ENCODE data around the gene PIEZO2.

Gene PIEZO2

DNA sequence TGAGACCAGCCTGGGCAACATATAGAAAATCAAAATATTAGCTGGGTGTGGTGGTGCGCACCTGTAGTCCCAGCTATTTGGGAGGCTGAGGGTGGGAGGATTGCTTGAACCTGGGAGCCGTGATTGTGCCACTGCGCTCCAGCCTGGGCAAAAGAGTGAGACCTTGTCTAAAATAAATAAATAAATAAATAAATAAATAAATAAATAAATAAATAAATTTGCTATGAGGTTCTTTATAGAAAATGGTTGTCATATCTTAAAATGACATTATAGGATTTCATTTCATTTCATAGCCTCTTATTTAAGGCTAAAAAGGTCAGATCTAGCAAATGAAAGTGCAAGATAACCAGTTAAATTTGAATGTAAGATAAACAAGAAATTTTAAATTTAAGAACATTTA, 430.6 kb downstream of the PIEZO2 start:
- no peak for FAIRE-seq

GRCh38 chr18:10715791-10716190, 433.6 kb downstream of the PIEZO2 start:
- FAIRE-seq: no peak

DNA sequence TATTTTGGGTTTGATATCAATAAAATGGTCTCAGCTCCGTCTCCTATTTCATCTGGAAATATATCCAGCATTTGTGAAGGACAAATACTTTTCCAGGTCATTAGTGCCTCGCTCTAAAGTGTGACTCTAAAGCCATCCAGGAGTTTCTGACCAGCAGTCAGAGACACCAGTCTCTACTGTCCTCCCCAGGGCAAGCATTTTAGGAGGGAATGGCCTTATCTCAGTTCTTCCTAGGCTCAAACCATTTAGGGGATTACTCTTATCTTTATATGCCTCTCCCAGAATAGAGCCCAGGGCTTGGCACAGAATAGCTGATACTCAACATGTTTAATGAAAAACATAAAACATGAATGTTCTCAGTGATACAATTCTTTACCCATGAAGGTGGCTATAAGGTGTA, 436.0 kb downstream of the PIEZO2 start:
- FAIRE-seq: no peak

DNA sequence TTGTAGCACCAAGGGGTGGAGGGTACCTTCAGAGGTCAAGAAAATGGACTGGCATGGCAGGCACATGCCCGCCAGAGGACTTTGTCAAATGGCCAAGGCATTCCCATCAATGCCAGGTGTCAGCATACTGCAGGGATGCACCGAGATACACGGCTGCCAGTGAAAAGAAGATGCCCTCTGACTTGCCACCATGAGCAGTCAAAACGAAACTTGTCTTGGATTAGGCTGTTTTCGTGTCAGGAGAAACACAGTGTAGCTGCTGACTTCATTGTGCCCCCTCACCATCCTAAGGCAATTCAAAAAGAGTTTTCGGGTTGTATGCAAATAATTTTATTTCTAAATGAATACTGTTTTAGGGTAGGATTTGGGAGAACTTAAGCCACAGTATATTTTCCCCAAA, 442.1 kb downstream of the PIEZO2 start:
- no peak for FAIRE-seq

DNA sequence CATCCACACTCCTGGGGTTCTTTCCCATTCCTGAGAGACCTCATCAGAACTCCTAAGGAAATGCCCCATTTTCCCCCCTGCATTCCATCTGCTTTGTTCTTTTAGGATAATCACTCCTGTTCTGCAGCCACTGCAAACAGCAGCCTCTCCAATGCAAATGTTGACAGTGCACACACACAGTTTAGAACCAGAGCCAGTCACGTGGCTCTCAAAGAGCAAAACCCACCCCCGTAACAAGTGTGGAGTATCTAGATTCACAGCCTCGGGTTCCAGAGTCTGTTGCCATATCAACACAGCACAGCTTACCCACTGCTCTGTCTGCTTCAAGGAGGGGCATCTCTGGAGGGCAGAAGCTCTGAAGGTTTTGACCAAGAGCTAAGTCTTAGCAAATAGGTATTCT, 443.6 kb downstream of the PIEZO2 start:
- no peak for FAIRE-seq

- no peak for FAIRE-seq
Measured at GRCh38 chr18:10705291-10705690, 444.1 kb downstream of the PIEZO2 start.

DNA sequence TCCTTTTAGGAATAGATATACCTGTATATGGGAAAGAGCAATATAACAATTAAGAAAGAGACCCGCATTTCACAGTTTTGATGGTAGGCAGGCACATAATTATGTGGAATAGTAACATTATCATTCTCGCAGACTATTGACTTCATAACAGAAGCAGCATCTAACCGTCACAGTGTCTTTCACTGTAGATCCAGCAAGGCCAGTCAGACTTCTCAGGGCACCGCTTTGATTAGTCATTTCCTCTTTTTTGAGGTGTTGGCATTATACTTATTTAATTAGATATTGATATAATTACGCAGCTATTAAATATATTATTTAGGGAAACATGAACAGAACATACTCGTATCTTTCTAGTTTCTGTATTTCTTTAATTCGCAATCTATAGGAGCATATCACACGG, 447.2 kb downstream of the PIEZO2 start:
- FAIRE-seq: no peak

- no peak for FAIRE-seq
Measured at GRCh38 chr18:10690366-10690765, 459.0 kb downstream of the PIEZO2 start.

- FAIRE-seq: no peak
Measured at GRCh38 chr18:10690035-10690329, 459.4 kb downstream of the PIEZO2 start.

GRCh38 chr18:10689236-10690034, 459.9 kb downstream of the PIEZO2 start:
- FAIRE-seq: no peak

- no peak for FAIRE-seq
Measured at GRCh38 chr18:10688766-10689165, 460.6 kb downstream of the PIEZO2 start.

DNA sequence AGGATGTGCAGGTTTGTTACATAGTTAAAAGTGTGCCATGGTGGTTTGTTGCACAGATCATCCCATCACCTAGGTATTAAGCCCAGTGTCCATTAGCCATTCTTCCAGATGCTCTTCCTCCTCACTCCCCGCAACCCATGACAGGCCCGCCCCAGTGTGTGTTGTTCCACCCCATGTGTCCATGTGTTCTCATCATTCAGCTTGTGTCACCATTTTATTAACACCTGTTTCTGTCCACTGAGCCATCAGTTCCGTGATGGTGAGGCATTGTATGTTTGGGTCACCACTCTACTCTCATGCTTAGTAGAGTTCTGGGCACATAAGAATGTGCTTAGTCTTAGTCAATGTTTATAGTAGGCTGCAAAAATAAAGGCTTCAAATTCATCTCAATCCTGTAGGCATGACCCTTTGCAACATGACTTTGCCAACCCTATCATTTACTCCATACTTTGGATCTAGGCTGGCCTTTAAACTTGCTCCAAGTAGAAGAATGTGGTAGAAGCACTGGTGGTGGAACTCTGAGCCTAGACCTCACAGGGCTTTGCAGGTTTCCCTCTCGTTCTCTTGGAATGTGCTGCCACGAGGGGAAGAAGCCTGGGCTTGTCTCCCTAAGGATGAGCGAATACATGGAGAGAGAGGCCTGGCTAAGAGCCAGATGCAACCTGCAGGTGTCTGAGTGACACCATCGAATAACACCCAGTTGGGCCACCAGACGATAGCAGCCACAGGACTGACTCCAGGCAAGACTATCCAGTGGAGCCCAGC, 462.0 kb downstream of the PIEZO2 start:
- no peak for FAIRE-seq

DNA sequence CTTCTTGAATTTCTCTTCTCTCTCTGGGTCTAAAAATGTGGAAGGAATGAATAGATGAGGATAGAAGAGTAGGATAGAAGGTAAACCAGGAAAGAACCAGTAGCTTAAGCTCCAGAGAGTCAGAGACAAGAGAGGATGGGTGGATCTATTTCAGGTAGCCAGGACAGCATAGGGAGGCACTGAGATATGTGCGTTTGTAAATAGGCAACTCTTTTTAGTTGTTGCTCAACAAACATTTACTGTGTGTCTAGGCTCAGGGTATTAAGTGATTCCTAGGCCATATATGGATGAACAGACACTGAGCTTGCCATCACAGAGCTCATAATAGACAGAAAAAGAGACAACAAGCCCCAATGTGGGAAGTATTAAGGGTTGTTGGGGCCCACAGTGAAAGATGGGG, 463.1 kb downstream of the PIEZO2 start:
- FAIRE-seq: no peak

DNA sequence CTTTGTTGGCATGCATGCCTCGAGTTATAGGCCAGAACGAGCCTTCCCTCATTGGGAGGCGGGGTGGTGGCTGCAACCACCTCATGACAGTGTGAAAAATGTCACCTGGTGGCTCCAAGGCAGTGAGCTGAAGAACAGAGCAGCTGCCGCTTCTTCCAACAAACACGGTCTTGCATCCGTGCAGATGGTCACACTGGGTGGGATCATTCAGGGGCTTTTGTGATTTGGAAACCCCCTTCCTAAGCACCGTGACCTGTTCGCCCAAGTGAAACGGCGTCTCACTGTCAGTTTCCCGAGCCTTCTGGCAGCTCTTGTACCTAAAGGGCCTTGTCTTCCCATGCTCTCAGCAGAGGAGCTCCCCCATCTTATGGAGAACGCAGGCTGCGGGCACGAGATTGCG, 463.9 kb downstream of the PIEZO2 start:
- no peak for FAIRE-seq

DNA sequence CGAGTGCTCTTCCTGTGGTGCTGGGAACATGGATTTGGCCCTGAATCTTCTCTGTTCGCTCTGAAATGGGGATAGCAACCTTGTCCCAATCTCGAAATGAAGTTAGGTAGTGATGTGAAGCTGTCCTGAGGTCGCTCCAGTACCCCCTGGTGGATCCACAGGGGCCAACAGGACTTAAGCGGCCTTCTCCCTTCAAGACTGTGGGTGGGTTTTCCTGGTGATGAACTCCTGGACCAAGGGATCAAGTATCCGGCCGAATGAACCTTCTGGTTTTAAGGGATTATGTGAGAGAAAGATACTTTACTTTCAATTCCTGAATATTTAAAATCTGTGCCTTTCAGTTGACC, 467.0 kb downstream of the PIEZO2 start:
- FAIRE-seq: no peak

DNA sequence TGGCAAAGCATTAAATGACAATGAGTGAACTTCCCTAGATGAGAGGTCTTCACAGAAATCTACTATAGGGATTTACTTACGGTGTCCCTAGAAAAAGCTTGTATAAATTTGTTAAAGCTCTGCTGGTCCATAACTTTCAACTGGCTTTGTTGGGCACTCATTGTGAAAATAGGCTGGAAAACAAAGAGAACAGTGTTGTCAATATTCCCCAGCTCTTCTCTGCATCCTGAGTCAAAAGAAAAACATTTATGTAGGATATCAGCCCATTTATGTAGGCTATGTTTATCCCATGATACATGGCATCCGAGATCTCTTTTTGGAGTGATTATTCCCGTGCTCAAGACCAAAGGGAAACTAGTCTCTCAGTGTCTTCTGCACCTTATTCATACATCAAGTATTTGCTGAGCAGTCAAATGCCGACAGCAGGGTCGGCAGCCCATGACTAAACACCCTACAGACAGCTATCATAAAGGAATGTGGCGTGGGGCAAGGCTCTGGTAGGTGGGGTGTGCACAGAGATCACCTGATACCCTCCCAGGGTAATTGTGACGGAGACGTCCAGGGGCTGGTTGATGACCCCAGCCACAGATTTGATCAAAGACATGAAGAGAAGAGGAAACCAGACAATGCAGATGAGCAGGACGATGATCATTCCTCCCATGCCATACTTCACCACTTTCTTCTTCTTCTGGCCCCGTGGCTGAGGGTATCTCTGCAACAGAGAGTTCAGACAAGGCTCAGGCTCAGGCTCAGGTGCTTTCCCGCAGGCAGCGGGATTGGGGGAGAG, 467.6 kb downstream of the PIEZO2 start:
- no peak for FAIRE-seq

- no peak for FAIRE-seq
Measured at GRCh38 chr18:10680271-10680596, 469.1 kb downstream of the PIEZO2 start.

GRCh38 chr18:10679557-10680270, 469.7 kb downstream of the PIEZO2 start:
- FAIRE-seq: no peak

- FAIRE-seq: no peak
Measured at GRCh38 chr18:10671441-10671840, 477.9 kb downstream of the PIEZO2 start.

- FAIRE-seq: no peak
Measured at GRCh38 chr18:10670856-10671255, 478.5 kb downstream of the PIEZO2 start.

- FAIRE-seq: no peak
Measured at GRCh38 chr18:10669441-10670100, 479.8 kb downstream of the PIEZO2 start.

- FAIRE-seq: no peak
Measured at GRCh38 chr18:10663750-10664149, 485.6 kb downstream of the PIEZO2 start.

- FAIRE-seq: no peak
Measured at GRCh38 chr18:10661317-10661716, 488.1 kb downstream of the PIEZO2 start.

Measured in G401.6 (cell line).